DND-41 (cell line): ENCODE results near the gene TARP.

Experiments used
- ATAC-seq: fragments of 200-7000 bp; cut with Tn5 transposase; 3 replicates; pipeline ENCODE4 v1.9.1; 2021; ENCODE audit warnings: low read depth; ENCODE audit not compliant: insufficient read depth
- DNase-seq: peaks from one replicate; pipeline ENCODE4 v3.0.0-alpha.2; 2020
- H2AFZ ChIP-seq: 2 replicates; pipeline ENCODE4 v1.6.0; 2012; ENCODE audit warnings: low read depth, low read length
- H3K27ac ChIP-seq: 2 replicates; pipeline ENCODE4 v1.5.1; 2012; ENCODE audit warnings: low read length, inconsistent platforms
- H3K27me3 ChIP-seq: fragments of 200-600 bp; sonication (generic); 2 replicates; pipeline ENCODE4 v1.6.0; 2012; ENCODE audit warnings: low read length, mild to moderate bottlenecking, inconsistent platforms; ENCODE audit not compliant: insufficient read depth, poor library complexity
- H3K36me3 ChIP-seq: 2 replicates; pipeline ENCODE4 v1.5.1; 2012; ENCODE audit warnings: low read length, inconsistent platforms; ENCODE audit not compliant: insufficient read depth
- H3K4me1 ChIP-seq: 2 replicates; pipeline ENCODE4 v1.5.1; 2012; ENCODE audit warnings: mild to moderate bottlenecking, low read length; ENCODE audit not compliant: insufficient read depth
- H3K4me2 ChIP-seq: 2 replicates; pipeline ENCODE4 v1.6.0; 2012; ENCODE audit warnings: mild to moderate bottlenecking, moderate library complexity, low read length, inconsistent platforms; ENCODE audit not compliant: insufficient read depth
- H3K4me3 ChIP-seq, 2 experiments: fragments of 200-600 bp in 1 of 2; shearing (Covaris generic) in 1 of 2; 2 replicates each; pipeline ENCODE4 v1.5.1; 2012 to 2016; ENCODE audit warnings: inconsistent platforms in 2 of 2, low read length in 2 of 2, mild to moderate bottlenecking in 2 of 2, low read depth in 1 of 2, moderate library complexity in 1 of 2
- H3K79me2 ChIP-seq: 2 replicates; pipeline ENCODE4 v1.6.0; 2012; ENCODE audit warnings: low read length, inconsistent platforms; ENCODE audit not compliant: insufficient read depth
- H3K9ac ChIP-seq: 2 replicates; pipeline ENCODE4 v1.6.0; 2012; ENCODE audit warnings: low read depth, mild to moderate bottlenecking, inconsistent platforms, low read length, moderate library complexity
- H3K9me3 ChIP-seq: 2 replicates; pipeline ENCODE4 v1.5.1; 2012; ENCODE audit warnings: low read length, moderate library complexity, mild to moderate bottlenecking, inconsistent platforms; ENCODE audit not compliant: insufficient read depth, severe bottlenecking
- H4K20me1 ChIP-seq: 2 replicates; pipeline ENCODE4 v1.6.0; 2012; ENCODE audit warnings: low read length; ENCODE audit not compliant: insufficient read depth
- CTCF ChIP-seq: IDR thresholded peaks from 2 replicates; pipeline ENCODE4 v1.5.1; 2012; ENCODE audit warnings: borderline replicate concordance, low read length, moderate library complexity, mild to moderate bottlenecking; ENCODE audit not compliant: poor library complexity, severe bottlenecking; ENCODE audit errors: extremely low read depth
- EZH2 ChIP-seq: IDR thresholded peaks from 3 replicates; pipeline ENCODE4 v1.6.1; 2012; ENCODE audit warnings: borderline replicate concordance, low read depth, mild to moderate bottlenecking, moderate library complexity, low read length, inconsistent platforms; ENCODE audit not compliant: severe bottlenecking

Gene TARP

GRCh38 chr7:38229386-38229785 lies 44.0 kb downstream of the TARP start:
- Histone ChIP-seq H3K9ac (no peak overlapping the region), H3K36me3 (peaks cover 37% of the 10 kb centered on the region), H3K4me1 (peaks cover 56% of the 10 kb centered on the region), H2AFZ (no peak overlapping the region), H3K27me3 (no peaks in the 10 kb centered on the region), H3K4me2 (no peak overlapping the region), H3K9me3 (no peaks in the 10 kb centered on the region), H3K4me3 (no peak overlapping the region), H4K20me1 (no peaks in the 10 kb centered on the region), H3K27ac (peak overlapping the region; percentile 73), H3K79me2 (no peaks in the 10 kb centered on the region)
- DNase-seq (peak; percentile 58), ATAC-seq (0 out of 3 replicates have a peak, but pooled peaks have one; percentile 8)
- TF ChIP-seq CTCF = no peak
- no peak for TF ChIP-seq EZH2

GRCh38 chr7:38224392-38224791 lies 49.0 kb downstream of the TARP start:
- H3K4me2 ChIP-seq = no peak overlapping the region
- H3K4me1 ChIP-seq = peaks cover 21% of the 10 kb centered on the region

GRCh38 chr7:38223306-38223705 lies 50.1 kb downstream of the TARP start:
- Histone ChIP-seq H3K79me2 (no peaks in the 10 kb centered on the region), H3K9ac (no peak overlapping the region), H3K4me1 (peaks cover 10% of the 10 kb centered on the region), H3K27ac (peak overlapping the region; percentile 53; the same call in 1 of the 2 replicates), H3K27me3 (no peaks in the 10 kb centered on the region), H3K4me2 (no peak overlapping the region), H3K36me3 (peaks cover 66% of the 10 kb centered on the region), H3K4me3 (no peak overlapping the region), H3K9me3 (no peaks in the 10 kb centered on the region), H4K20me1 (no peaks in the 10 kb centered on the region), H2AFZ (no peak overlapping the region)
- TF ChIP-seq EZH2 = no peak
- no peak for TF ChIP-seq CTCF
- no peak for DNase-seq
- ATAC-seq = no peak

More at GRCh38 chr7:38224392-38224791, 49.0 kb downstream of the TARP start:
- DNase-seq (no peak), ATAC-seq (no peak)
- Histone ChIP-seq H2AFZ (no peak overlapping the region), H3K36me3 (peaks cover 63% of the 10 kb centered on the region), H3K9ac (no peak overlapping the region), H3K9me3 (no peaks in the 10 kb centered on the region), H3K79me2 (no peaks in the 10 kb centered on the region), H3K27ac (peak overlapping the region; percentile 32; the same call in 1 of the 2 replicates), H4K20me1 (no peaks in the 10 kb centered on the region), H3K4me3 (no peak overlapping the region), H3K27me3 (no peaks in the 10 kb centered on the region)
- TF ChIP-seq EZH2 (no peak), CTCF (no peak)
